ENCODE data around the gene NME9. TPM values are rescaled to one million over a fixed set of nuclear protein-coding genes. Genes with fewer than 3 reads are reported as not detected.

Gene NME9
- total and polyA plus RNA-seq, 2 donors (not counting 3 experiments of a cell fraction or from before 2014, with no cell fraction given), result 0.08 TPM; not detected in 1

DNA sequence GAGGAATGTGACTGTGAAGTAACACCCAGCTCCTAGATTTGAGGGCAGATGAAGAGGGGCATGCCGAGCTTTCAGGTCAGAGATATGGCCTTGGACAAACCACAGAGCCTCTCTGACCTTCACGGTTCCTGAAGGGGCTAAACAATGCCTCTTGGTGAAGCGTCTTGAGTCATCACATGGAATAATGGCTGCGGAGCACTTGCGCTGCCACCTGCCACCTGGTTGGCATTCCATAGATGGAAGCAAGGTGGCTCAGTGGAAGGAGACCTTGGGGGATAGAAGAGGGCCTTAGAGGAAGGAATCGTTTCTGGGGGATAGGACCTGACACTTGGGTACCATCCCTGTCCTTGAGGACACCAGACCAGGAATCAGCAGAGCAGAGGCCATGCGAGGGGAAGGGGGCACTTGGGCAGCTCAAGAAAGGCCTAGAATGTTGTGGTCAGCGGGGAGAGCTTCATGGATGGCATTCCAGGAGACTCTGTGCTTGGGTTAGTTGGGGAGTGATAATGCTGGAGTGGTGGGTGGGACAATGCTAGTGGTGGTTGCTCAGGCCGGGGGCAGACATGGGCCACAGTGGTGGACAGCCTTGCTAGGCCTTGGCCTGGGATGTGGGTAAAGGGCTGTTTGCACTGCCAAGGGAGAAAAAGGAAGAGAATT, 31.3 kb upstream of the NME9 start:
- CTCF ChIA-PET, result no interaction called here
- no peak overlapping the region for H3K27ac ChIP-seq (ENCODE audit: insufficient read depth, low read depth, low read length)
- no peak overlapping the region for H3K4me3 ChIP-seq (replicated peaks in 1 of 3; ENCODE audit: insufficient read depth in 1 of 3, low read depth in 1 of 3, low read length in 3 of 3)
- H3K36me3 ChIP-seq (ENCODE audit: control insufficient read depth in 2 of 2, extremely low read depth in 1 of 2, insufficient read depth in 2 of 2, low read length in 2 of 2), result no peaks in the 10 kb centered on the region
- no peaks in the 10 kb centered on the region for H4K20me1 ChIP-seq (replicated peaks; ENCODE audit: control insufficient read depth, extremely low read depth, insufficient read depth, low read length)
- H3K27me3 ChIP-seq (ENCODE audit: control insufficient read depth in 2 of 2, insufficient read depth in 2 of 2, low read length in 2 of 2), result no peaks in the 10 kb centered on the region
- TF ChIP-seq, protein P1, sequence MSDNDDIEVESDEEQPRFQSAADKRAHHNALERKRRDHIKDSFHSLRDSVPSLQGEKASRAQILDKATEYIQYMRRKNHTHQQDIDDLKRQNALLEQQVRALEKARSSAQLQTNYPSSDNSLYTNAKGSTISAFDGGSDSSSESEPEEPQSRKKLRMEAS (IDR thresholded peaks at IDR 0.05; ENCODE audit: insufficient read depth, insufficient read length), result no peak
- FAIRE-seq (no peak), DNase-seq (ENCODE audit: low read depth, low spot score) (no peak)
- POLR2A ChIA-PET, result no interaction called here
- dilution Hi-C loops (cut with MboI; ENCODE audit: extremely low pct_ligation_motif_present, low sequenced_read_pairs) (no loop called here), intact Hi-C loops (cut with micrococcal nuclease) (no loop called here)
- H3K4me1 ChIP-seq (ENCODE audit: control insufficient read depth, extremely low read depth, insufficient read depth, low read length), result no peaks in the 10 kb centered on the region
- no peak overlapping the region for H3K4me2 ChIP-seq (ENCODE audit: insufficient read depth, low read length)
- H3K9me3 ChIP-seq (replicated peaks; ENCODE audit: control insufficient read depth, insufficient read depth, low read length), result no peaks in the 10 kb centered on the region
- BruUV-seq (replicated peaks), result no TSS peak
- H3K9ac ChIP-seq (replicated peaks; ENCODE audit: extremely low read depth, insufficient read depth, low read length), result no peak overlapping the region
- no peak overlapping the region for H2AFZ ChIP-seq (ENCODE audit: low read depth, low read length)
- H3K9me1 ChIP-seq (replicated peaks; ENCODE audit: control insufficient read depth, extremely low read depth, insufficient read depth, low read length), result no peaks in the 10 kb centered on the region
- H3K79me2 ChIP-seq (ENCODE audit: control insufficient read depth, insufficient read depth, low read length), result no peaks in the 10 kb centered on the region

DNA sequence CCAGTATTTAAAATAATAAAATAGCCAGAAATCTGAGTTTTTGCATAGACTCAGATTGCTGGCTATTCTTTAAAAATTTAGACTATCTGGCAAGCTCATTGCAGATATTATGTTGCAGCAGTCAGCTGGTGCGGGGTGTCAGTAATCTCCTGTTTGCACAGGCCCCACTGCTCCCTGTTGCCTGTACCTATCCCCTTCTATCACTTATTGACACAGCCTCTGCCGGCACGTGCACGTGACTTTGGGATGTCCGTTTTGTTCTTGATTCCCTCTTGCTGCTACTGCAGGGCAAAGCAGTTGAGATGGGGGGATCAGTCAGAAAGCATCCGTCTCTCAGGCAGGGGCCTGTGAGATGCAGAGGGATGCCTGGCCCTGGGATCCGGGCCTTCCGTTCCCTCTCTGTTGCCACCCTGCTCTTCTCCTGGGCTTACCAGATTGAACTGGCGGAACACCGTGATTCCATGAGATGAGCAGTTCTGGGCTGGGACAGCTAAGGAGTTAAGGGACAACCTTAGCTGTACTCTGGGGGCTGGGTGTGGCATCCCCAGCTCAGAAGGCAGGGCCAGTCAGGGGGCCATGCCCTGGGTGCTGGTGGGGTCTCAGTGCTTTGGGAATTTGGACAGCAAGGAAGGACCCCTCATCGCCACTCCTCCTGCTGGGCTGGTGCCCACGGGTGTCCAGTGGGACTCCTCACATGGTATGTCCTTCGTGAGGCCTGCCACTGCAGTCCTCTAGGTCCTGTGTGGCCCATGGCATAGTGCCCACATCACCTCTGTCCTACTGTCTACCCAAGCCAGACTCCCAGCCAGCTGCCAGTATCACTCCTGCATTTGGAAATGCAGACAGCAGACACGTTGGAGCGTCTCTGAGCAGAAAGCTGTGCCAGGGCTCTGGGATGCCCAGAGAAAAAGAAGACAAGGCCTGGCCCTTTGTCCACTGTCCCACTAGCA, 30.5 kb upstream of the NME9 start:
- Histone ChIP-seq H3K4me2 (ENCODE audit: insufficient read depth, low read length) (no peak overlapping the region), H2AFZ (ENCODE audit: low read depth, low read length) (no peak overlapping the region), H3K4me1 (ENCODE audit: control insufficient read depth, extremely low read depth, insufficient read depth, low read length) (no peaks in the 10 kb centered on the region), H3K9me1 (replicated peaks; ENCODE audit: control insufficient read depth, extremely low read depth, insufficient read depth, low read length) (no peaks in the 10 kb centered on the region), H3K36me3 (ENCODE audit: control insufficient read depth in 2 of 2, extremely low read depth in 1 of 2, insufficient read depth in 2 of 2, low read length in 2 of 2) (no peaks in the 10 kb centered on the region), H4K20me1 (replicated peaks; ENCODE audit: control insufficient read depth, extremely low read depth, insufficient read depth, low read length) (no peaks in the 10 kb centered on the region), H3K27me3 (ENCODE audit: control insufficient read depth in 2 of 2, insufficient read depth in 2 of 2, low read length in 2 of 2) (no peaks in the 10 kb centered on the region), H3K9me3 (replicated peaks; ENCODE audit: control insufficient read depth, insufficient read depth, low read length) (no peaks in the 10 kb centered on the region), H3K4me3 (replicated peaks in 1 of 3; ENCODE audit: insufficient read depth in 1 of 3, low read depth in 1 of 3, low read length in 3 of 3) (no peak overlapping the region), H3K27ac (ENCODE audit: insufficient read depth, low read depth, low read length) (no peak overlapping the region), H3K9ac (replicated peaks; ENCODE audit: extremely low read depth, insufficient read depth, low read length) (no peak overlapping the region), H3K79me2 (ENCODE audit: control insufficient read depth, insufficient read depth, low read length) (no peaks in the 10 kb centered on the region)
- DNase-seq (ENCODE audit: low read depth, low spot score), result no peak
- dilution Hi-C loops (cut with MboI; ENCODE audit: extremely low pct_ligation_motif_present, low sequenced_read_pairs), result no loop called here
- no peak for FAIRE-seq
- BruUV-seq (replicated peaks), result no TSS peak
- CTCF ChIA-PET, result no interaction called here
- intact Hi-C loops (cut with micrococcal nuclease), result no loop called here
- TF ChIP-seq, protein P1 (IDR thresholded peaks at IDR 0.05; ENCODE audit: insufficient read depth, insufficient read length), result no peak
- TF ChIP-seq MYC (IDR thresholded peaks at IDR 0.05; ENCODE audit: low read depth, low read length), result no peak
- TF ChIP-seq FOS (IDR thresholded peaks at IDR 0.05; ENCODE audit: borderline replicate concordance, insufficient read depth, low read length), result no peak
- TF ChIP-seq EZH2 (IDR thresholded peaks at IDR 0.05; ENCODE audit: borderline replicate concordance, low read depth, low read length, severe bottlenecking), result no peak
- TF ChIP-seq JUN (IDR thresholded peaks at IDR 0.05; ENCODE audit: borderline replicate concordance, insufficient read depth, insufficient read length, low read depth), result no peak
- POLR2A ChIA-PET, result no interaction called here

Data from endothelial cell of umbilical vein (primary cell).